ENCODE data around the gene SCAMP3. TPM values are rescaled to one million over a fixed set of nuclear protein-coding genes. Genes with fewer than 3 reads are reported as not detected.

SCAMP3 gene
- total and polyA plus RNA-seq, 2 experiments from 2014 or later, result 50.5 to 52.5 TPM

DNA sequence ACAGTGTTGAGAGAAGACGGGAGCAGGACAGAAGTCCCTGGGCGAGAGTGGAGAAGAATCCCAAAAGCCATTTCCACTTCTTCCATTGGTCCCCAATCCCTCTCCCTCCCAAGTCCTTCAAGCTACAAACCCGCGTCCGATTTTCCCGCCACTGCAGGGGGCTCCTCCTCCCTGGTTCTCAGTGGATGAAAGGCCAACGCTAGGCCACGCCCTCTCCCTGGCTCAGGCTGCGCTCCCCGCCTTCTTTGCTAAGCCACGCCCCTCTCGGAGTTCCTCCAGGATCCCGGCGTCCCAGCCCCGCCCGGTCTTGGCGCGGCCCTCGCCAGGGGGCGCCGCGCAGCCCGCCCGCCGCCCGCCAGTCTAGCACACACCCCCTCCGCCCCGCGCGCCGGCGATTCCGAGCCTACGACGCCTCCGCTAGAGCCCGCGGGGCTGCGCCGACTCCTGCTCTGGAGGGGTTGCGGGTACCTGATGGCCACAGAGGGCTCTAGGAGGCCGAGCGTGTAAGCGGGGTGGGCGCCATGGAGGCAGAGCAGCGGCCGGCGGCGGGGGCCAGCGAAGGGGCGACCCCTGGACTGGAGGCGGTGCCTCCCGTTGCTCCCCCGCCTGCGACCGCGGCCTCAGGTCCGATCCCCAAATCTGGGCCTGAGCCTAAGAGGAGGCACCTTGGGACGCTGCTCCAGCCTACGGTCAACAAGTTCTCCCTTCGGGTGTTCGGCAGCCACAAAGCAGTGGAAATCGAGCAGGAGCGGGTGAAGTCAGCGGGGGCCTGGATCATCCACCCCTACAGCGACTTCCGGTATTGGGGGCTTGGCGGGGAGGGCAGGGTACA, 15.1 kb upstream of the SCAMP3 start, which contains the start of gene HCN3 (continued):
- TF ChIP-seq, protein P1, sequence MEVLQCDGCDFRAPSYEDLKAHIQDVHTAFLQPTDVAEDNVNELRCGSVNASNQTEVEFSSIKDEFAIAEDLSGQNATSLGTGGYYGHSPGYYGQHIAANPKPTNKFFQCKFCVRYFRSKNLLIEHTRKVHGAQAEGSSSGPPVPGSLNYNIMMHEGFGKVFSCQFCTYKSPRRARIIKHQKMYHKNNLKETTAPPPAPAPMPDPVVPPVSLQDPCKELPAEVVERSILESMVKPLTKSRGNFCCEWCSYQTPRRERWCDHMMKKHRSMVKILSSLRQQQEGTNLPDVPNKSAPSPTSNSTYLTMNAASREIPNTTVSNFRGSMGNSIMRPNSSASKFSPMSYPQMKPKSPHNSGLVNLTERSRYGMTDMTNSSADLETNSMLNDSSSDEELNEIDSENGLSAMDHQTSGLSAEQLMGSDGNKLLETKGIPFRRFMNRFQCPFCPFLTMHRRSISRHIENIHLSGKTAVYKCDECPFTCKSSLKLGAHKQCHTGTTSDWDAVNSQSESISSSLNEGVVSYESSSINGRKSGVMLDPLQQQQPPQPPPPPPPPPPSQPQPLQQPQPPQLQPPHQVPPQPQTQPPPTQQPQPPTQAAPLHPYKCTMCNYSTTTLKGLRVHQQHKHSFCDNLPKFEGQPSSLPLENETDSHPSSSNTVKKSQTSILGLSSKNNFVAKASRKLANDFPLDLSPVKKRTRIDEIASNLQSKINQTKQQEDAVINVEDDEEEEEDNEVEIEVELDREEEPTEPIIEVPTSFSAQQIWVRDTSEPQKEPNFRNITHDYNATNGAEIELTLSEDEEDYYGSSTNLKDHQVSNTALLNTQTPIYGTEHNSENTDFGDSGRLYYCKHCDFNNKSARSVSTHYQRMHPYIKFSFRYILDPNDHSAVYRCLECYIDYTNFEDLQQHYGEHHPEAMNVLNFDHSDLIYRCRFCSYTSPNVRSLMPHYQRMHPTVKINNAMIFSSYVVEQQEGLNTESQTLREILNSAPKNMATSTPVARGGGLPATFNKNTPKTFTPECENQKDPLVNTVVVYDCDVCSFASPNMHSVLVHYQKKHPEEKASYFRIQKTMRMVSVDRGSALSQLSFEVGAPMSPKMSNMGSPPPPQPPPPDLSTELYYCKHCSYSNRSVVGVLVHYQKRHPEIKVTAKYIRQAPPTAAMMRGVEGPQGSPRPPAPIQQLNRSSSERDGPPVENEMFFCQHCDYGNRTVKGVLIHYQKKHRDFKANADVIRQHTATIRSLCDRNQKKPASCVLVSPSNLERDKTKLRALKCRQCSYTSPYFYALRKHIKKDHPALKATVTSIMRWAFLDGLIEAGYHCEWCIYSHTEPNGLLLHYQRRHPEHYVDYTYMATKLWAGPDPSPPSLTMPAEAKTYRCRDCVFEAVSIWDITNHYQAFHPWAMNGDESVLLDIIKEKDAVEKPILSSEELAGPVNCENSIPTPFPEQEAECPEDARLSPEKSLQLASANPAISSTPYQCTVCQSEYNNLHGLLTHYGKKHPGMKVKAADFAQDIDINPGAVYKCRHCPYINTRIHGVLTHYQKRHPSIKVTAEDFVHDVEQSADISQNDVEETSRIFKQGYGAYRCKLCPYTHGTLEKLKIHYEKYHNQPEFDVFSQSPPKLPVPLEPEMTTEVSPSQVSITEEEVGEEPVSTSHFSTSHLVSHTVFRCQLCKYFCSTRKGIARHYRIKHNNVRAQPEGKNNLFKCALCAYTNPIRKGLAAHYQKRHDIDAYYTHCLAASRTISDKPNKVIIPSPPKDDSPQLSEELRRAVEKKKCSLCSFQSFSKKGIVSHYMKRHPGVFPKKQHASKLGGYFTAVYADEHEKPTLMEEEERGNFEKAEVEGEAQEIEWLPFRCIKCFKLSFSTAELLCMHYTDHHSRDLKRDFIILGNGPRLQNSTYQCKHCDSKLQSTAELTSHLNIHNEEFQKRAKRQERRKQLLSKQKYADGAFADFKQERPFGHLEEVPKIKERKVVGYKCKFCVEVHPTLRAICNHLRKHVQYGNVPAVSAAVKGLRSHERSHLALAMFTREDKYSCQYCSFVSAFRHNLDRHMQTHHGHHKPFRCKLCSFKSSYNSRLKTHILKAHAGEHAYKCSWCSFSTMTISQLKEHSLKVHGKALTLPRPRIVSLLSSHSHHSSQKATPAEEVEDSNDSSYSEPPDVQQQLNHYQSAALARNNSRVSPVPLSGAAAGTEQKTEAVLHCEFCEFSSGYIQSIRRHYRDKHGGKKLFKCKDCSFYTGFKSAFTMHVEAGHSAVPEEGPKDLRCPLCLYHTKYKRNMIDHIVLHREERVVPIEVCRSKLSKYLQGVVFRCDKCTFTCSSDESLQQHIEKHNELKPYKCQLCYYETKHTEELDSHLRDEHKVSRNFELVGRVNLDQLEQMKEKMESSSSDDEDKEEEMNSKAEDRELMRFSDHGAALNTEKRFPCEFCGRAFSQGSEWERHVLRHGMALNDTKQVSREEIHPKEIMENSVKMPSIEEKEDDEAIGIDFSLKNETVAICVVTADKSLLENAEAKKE (CRISPR knock-in tag; IDR thresholded peaks at IDR 0.05), result no peak
- TF ChIP-seq, protein P2, sequence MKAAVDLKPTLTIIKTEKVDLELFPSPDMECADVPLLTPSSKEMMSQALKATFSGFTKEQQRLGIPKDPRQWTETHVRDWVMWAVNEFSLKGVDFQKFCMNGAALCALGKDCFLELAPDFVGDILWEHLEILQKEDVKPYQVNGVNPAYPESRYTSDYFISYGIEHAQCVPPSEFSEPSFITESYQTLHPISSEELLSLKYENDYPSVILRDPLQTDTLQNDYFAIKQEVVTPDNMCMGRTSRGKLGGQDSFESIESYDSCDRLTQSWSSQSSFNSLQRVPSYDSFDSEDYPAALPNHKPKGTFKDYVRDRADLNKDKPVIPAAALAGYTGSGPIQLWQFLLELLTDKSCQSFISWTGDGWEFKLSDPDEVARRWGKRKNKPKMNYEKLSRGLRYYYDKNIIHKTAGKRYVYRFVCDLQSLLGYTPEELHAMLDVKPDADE (IDR thresholded peaks at IDR 0.05), result no peak
- no peak for TF ChIP-seq ZNF331 (CRISPR knock-in tag; IDR thresholded peaks at IDR 0.05; ENCODE audit: low read depth)
- TF ChIP-seq, protein P3, sequence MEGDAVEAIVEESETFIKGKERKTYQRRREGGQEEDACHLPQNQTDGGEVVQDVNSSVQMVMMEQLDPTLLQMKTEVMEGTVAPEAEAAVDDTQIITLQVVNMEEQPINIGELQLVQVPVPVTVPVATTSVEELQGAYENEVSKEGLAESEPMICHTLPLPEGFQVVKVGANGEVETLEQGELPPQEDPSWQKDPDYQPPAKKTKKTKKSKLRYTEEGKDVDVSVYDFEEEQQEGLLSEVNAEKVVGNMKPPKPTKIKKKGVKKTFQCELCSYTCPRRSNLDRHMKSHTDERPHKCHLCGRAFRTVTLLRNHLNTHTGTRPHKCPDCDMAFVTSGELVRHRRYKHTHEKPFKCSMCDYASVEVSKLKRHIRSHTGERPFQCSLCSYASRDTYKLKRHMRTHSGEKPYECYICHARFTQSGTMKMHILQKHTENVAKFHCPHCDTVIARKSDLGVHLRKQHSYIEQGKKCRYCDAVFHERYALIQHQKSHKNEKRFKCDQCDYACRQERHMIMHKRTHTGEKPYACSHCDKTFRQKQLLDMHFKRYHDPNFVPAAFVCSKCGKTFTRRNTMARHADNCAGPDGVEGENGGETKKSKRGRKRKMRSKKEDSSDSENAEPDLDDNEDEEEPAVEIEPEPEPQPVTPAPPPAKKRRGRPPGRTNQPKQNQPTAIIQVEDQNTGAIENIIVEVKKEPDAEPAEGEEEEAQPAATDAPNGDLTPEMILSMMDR (conservative IDR thresholded peaks at IDR 0.05; ENCODE audit: low read depth in 2 of 2), result peak; percentile 45 to 66
